NB4 (cell line): Measurements from ENCODE around the gene ENPP3.

Source experiments
- CTCF ChIP-seq: IDR thresholded peaks from one replicate; pipeline ENCODE4 v1.5.1; 2012; ENCODE audit warnings: low read depth, low read length
- MAX ChIP-seq: IDR thresholded peaks from 2 replicates; pipeline ENCODE4 v1.6.1; 2011; ENCODE audit warnings: low read depth, low read length
- POLR2A ChIP-seq: IDR thresholded peaks from 2 replicates; pipeline ENCODE4 v1.6.1; 2011; ENCODE audit warnings: mild to moderate bottlenecking; ENCODE audit not compliant: insufficient read length; ENCODE audit errors: extremely low read depth

- TF ChIP-seq CTCF (no peak), POLR2A (no peak), MAX (no peak)
Measured at GRCh38 chr6:131643855-131644460, 6.9 kb downstream of the ENPP3 start.
